Subcutaneous adipose tissue (tissue), 4 donors: ENCODE data around the gene WDR46. TPM values are rescaled to one million over a fixed set of nuclear protein-coding genes. Genes with fewer than 3 reads are reported as not detected.

Source experiments
- total RNA-seq, 4 donors: library from RNA; depleted of rRNA; stranded (reverse); fragments of >200 nt; gene quantifications; one replicate each; pipeline ENCODE4 v1.1.0, GENCODE V29; 2016
- TF ChIP-seq, protein P1 (sequence below): fragments of 450-650 bp; IDR thresholded peaks from one replicate; pipeline ENCODE4 v1.5.1; 2016; ENCODE audit warnings: low read depth, mild to moderate bottlenecking, control low read depth, antibody characterized with exemption, moderate library complexity

Gene WDR46, protein sequence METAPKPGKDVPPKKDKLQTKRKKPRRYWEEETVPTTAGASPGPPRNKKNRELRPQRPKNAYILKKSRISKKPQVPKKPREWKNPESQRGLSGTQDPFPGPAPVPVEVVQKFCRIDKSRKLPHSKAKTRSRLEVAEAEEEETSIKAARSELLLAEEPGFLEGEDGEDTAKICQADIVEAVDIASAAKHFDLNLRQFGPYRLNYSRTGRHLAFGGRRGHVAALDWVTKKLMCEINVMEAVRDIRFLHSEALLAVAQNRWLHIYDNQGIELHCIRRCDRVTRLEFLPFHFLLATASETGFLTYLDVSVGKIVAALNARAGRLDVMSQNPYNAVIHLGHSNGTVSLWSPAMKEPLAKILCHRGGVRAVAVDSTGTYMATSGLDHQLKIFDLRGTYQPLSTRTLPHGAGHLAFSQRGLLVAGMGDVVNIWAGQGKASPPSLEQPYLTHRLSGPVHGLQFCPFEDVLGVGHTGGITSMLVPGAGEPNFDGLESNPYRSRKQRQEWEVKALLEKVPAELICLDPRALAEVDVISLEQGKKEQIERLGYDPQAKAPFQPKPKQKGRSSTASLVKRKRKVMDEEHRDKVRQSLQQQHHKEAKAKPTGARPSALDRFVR
- total RNA-seq = 10 to 100 TPM; 40.7 to 62.9 (median 50.6) TPM

DNA sequence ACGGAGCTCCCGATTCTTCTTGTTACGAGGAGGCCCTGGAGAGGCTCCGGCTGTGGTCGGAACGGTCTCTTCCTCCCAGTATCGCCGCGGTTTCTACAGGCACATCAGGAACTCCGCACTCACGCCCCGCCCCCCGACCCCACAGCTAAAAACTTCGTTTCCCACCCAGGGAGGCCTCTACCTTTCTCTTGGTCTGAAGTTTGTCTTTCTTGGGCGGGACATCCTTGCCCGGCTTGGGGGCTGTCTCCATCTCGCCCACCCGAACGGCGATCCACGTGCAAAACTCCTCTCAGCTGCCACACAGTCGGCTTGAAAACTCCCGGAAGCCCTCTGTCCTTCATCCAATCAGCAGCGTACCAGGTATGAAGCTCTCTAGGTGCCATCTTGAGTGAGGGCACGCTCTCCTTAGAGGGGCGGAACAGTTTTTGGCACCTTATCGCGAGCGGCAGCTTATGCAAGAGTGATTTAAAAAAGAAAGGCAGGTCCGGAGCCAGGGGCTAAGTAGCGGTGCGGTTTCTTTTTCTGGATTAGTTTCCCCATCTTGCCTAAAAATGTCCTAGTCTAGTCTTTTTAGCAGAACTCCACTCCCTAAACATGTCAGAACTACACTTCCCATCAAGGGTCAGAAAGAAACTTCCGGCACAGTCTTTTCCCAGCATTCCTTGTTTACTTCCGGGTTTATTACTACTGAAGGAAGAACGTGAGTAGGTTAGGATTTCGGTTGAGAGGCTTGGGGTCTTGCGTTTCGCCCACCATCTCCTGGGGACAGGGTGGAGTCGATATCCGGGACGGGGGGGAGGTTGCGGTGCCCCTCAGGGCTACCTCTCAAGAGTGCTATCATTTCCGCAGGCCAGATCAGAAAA, at the start of gene WDR46, which contains the start of gene PFDN6:
WDR46 (minus strand) TSS at position 319 of the 863 bp plus-strand sequence; CDS start at position 250, 69 bp downstream.
PFDN6 (plus strand) TSS at position 681 of the 863 bp plus-strand sequence. CDS start 256 bp downstream, outside the sequence.
- TF ChIP-seq, protein P1, sequence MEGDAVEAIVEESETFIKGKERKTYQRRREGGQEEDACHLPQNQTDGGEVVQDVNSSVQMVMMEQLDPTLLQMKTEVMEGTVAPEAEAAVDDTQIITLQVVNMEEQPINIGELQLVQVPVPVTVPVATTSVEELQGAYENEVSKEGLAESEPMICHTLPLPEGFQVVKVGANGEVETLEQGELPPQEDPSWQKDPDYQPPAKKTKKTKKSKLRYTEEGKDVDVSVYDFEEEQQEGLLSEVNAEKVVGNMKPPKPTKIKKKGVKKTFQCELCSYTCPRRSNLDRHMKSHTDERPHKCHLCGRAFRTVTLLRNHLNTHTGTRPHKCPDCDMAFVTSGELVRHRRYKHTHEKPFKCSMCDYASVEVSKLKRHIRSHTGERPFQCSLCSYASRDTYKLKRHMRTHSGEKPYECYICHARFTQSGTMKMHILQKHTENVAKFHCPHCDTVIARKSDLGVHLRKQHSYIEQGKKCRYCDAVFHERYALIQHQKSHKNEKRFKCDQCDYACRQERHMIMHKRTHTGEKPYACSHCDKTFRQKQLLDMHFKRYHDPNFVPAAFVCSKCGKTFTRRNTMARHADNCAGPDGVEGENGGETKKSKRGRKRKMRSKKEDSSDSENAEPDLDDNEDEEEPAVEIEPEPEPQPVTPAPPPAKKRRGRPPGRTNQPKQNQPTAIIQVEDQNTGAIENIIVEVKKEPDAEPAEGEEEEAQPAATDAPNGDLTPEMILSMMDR = no peak

DNA sequence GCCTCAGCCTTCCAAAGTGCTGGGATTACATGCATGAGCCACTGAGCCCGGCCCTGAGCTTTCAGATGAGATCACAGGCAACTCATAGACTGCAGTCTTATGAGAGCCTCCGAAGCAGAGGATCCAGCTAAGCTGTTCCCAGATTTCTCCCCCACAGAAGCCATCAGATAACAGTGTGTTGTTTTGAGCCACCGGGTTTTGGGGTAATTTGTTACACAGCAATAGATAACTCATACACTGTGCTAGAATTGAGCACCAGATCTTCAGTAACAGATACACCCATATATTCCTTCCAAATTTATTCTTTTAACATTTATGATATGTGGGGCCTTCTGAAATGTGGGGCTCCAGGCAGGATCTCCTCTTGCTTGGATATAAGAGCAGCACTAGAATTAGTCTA, 47.5 kb upstream of the WDR46 start:
- TF ChIP-seq, protein P1 = no peak

DNA sequence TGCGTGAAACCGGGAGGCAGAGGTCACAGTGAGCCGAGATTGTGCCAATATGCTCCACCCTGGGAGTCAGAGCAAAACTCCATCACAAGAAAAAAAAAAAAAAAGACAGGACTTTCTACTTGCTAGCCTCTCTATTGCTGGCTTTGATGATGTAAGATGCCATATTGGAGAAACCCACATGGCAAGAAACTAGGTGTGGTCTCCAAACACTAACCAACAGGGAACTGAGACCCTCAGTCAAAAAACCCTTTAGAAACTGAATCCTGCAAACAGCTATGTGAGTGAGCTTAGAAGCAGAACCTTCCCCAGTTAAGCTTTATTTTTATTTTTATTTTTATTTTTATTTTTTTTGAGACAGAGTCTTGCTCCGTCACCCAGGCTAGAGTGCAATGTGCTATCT, 46.9 kb upstream of the WDR46 start:
- TF ChIP-seq, protein P1 = no peak

DNA sequence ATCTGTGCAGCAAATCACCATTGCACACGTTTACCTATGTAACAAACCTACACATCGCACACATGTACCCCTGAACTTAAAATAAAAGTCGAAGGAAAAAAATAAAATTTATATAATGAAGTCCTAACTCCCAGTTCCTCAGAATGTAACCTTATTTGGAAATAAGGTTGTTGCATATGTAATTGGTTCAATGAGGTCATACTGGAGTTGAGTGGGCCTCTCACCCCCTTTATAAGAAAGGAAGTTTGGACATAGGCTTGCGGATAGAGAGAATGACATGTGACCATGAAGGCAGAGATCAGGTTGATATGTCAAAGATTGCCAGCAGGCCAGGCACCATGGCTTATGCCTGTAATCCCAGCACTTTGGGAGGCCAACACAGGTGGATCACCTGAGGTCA, 44.6 kb upstream of the WDR46 start:
- TF ChIP-seq, protein P1 = no peak

DNA sequence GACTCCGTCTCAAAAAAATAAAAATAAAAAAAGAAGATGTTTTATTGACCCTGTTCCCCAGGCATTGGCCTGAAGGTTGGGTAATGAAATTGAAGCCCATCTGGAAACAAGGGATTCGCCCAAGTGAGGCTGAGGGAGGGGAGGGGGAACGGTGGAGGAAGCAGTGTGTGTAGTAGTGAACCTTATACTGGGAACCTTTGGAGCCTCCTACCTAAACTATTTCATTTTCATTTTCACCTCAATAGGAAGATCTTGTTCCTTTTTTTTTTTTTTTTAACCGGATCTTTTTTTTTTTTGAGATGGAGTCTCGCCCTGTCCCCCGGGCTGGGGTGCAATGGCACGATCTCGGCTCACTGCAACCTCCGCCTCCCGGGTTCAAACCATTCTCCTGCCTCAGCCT, 41.7 kb upstream of the WDR46 start:
- TF ChIP-seq, protein P1 = no peak

DNA sequence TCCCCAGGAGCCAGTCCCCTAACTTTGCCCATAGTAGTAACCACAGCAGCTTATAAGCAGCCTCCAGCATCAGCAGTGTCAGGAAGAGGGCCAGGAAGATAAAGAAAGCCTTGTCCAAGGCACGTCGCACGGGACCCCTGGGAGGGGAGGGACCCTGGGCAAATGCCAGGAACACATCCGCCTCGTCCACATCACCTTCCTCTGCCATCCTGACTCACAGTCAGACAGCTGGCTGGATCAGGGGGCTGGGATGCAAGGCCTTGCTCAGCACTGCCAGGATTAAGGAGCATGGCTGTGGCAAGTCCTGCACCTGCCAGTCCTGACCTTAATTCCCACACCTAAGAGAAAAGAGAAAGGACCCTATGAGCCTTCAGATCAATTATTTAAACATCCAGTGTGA, 40.0 kb upstream of the WDR46 start:
- TF ChIP-seq, protein P1 = no peak

DNA sequence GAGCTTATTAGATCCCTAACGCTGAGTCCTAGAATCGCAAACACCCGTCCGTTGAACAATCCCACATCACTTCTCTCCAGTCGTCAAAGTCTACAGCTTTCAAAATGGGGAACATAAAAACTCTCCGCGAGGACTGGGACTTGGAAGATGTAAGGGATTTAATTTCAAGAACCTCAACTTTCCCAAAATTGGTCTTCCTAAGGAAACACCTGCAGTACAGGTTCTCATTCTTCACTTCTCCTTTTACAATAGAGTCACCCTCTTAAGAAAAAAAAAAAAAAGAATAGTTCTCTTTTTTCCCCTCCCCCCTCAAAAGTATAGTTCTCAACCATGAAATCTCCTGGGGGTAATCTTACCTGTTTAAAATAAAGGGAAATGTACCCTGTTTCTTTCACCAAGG, 35.1 kb upstream of the WDR46 start:
- TF ChIP-seq, protein P1 = no peak
